ENCODE measurements around the gene IGFBP3.

IGFBP3 gene

DNA sequence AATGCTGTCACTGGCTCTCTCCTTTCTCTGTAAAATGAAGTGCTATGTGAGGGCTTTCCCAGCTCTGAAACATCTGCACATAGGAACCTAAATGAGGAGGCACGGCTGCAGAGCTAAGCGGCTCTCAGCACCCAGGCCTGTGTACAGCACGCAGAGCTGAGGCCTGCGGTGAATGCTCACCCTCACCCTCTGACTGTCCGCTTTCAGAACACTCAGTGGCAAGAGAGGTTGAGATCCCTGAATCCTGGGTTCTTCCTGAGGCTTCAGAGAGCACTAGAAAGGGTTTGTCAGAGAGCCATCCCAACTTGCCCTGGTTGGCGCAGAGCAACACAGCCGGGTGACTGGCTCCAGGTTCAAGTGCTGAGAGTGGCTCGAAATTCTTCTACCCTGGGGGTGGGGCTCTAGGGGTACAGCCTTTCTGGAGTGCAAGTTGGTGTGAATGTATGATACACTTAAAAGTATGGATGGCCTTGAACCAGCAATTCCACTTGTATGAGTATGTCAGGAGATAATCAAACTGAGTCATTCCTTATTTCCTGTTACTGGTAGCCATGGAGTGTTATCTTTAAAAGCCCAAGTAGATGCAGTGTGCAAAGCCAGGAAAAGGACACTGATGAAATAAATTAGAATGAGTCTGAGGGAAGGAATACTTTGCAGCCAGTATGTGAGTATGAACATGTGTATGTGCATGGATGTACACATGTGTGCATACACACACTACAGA is 46.5 kb downstream of the IGFBP3 start:
- H3K4me3 ChIP-seq (ENCODE audit: low read depth in 1 of 2, low read length in 1 of 2), result no peak overlapping the region
- TF ChIP-seq, protein P1, sequence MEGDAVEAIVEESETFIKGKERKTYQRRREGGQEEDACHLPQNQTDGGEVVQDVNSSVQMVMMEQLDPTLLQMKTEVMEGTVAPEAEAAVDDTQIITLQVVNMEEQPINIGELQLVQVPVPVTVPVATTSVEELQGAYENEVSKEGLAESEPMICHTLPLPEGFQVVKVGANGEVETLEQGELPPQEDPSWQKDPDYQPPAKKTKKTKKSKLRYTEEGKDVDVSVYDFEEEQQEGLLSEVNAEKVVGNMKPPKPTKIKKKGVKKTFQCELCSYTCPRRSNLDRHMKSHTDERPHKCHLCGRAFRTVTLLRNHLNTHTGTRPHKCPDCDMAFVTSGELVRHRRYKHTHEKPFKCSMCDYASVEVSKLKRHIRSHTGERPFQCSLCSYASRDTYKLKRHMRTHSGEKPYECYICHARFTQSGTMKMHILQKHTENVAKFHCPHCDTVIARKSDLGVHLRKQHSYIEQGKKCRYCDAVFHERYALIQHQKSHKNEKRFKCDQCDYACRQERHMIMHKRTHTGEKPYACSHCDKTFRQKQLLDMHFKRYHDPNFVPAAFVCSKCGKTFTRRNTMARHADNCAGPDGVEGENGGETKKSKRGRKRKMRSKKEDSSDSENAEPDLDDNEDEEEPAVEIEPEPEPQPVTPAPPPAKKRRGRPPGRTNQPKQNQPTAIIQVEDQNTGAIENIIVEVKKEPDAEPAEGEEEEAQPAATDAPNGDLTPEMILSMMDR (IDR thresholded peaks at IDR 0.05), result no peak
- H3K9me3 ChIP-seq, result no peaks in the 10 kb centered on the region
- no peaks in the 10 kb centered on the region for H3K27me3 ChIP-seq
- H3K4me1 ChIP-seq (ENCODE audit: control insufficient read depth in 1 of 2, insufficient read depth in 1 of 2, low read depth in 1 of 2, low read length in 1 of 2), result no peaks in the 10 kb centered on the region
- H3K27ac ChIP-seq, result no peak overlapping the region
- no peaks in the 10 kb centered on the region for H3K36me3 ChIP-seq

DNA sequence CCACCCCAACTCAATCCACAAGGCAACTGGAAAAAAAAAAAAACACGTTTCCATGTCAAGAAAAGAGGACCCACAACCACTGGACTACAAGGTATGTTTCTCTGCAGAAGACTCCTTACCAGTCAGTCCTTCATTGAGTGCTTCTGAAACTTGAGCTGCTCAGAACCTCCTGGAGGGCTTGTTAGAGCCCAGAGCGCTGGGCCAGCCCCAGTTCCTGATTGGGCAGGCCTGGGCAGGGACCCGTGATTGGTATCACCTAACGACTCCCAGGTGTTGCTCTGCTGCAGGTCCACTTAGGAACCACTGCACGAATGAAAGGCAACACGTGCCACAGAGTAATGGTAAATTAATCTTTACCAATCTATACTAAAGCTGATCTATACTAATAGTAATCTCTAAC is 47.7 kb downstream of the IGFBP3 start:
- no peak overlapping the region for H3K27ac ChIP-seq
- H3K4me1 ChIP-seq (ENCODE audit: control insufficient read depth in 1 of 2, insufficient read depth in 1 of 2, low read depth in 1 of 2, low read length in 1 of 2), result no peaks in the 10 kb centered on the region
- H3K27me3 ChIP-seq, result no peaks in the 10 kb centered on the region
- no peaks in the 10 kb centered on the region for H3K36me3 ChIP-seq
- TF ChIP-seq, protein P1 (IDR thresholded peaks at IDR 0.05), result no peak
- no peak overlapping the region for H3K4me3 ChIP-seq (ENCODE audit: low read depth in 1 of 2, low read length in 1 of 2)
- no peaks in the 10 kb centered on the region for H3K9me3 ChIP-seq

DNA sequence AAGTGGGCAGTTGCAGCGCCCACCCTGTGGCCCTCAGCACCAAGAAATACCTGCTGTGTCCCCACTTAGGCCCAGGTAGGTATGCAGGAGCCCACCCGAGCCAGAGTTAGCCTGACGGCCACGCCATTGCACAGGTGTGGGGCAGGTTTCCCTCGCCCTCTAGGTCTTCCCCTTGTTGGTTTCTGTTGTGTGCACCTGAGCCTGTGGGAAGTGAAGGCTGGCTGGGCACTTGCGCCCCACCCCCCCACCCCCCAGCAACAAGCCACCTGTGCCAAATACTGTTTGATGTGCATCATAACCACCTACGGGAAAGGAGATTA is 48.1 kb downstream of the IGFBP3 start, which contains the start of gene CCDC201:
TSS of gene CCDC201 (minus strand) at position 48 of the 320 bp plus-strand sequence. CDS start 75 bp downstream, outside the sequence.
- Histone ChIP-seq H3K36me3 (no peaks in the 10 kb centered on the region), H3K9me3 (no peaks in the 10 kb centered on the region), H3K27me3 (no peaks in the 10 kb centered on the region), H3K4me3 (ENCODE audit: low read depth in 1 of 2, low read length in 1 of 2) (no peak within 1 kb of the TSS), H3K27ac (no peak within 1 kb of the TSS), H3K4me1 (ENCODE audit: control insufficient read depth in 1 of 2, insufficient read depth in 1 of 2, low read depth in 1 of 2, low read length in 1 of 2) (no peaks in the 10 kb centered on the region)
- TF ChIP-seq, protein P1 (IDR thresholded peaks at IDR 0.05), result no peak

DNA sequence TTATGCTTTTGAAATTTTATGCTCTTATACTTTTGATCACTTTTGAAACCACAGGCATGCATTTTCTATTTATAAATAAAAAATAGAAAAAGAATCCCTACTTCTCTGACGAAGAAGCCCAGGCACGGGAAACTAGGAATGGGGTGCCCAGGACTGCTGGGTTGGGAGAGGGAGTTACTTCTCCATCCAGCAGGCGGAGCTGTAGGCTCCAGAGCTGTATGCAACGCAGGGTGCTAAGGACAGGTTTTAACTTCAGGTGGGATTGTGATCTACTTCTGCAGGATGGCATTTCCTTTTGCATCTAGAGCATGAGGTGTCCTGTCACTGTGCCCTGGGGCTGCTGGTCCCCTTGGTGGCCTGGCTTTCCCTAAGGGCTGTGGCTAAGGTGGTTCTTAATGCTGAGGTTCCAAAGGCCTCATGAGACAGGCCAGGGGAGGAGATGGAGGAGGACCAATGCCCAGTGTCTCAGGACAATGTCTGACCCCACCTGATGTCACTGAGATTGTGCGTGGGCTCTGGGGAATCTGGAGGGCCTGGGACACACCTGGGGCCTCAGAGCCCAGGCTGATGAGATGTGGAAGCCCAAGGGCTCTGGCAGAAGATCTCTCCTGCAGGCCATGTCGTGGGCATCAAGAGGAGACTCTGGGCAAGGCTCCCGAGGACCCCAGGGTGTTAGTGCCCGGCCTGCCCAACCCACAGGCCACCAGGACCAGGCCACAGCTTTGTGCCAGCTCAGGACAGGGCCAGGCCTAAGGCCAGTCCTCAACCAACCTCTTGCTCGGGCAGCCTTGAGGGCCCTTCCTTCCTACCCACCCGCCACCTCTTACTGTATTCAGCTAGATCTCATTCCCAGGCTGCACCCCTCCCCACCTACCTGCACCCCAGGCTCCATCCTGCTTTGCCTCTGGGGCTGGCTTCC is 48.7 kb downstream of the IGFBP3 start:
- Histone ChIP-seq H3K4me1 (ENCODE audit: control insufficient read depth in 1 of 2, insufficient read depth in 1 of 2, low read depth in 1 of 2, low read length in 1 of 2) (no peaks in the 10 kb centered on the region), H3K27ac (no peak overlapping the region), H3K36me3 (no peaks in the 10 kb centered on the region), H3K9me3 (no peaks in the 10 kb centered on the region), H3K27me3 (no peaks in the 10 kb centered on the region), H3K4me3 (ENCODE audit: low read depth in 1 of 2, low read length in 1 of 2) (no peak overlapping the region)
- TF ChIP-seq, protein P1 (IDR thresholded peaks at IDR 0.05), result no peak

DNA sequence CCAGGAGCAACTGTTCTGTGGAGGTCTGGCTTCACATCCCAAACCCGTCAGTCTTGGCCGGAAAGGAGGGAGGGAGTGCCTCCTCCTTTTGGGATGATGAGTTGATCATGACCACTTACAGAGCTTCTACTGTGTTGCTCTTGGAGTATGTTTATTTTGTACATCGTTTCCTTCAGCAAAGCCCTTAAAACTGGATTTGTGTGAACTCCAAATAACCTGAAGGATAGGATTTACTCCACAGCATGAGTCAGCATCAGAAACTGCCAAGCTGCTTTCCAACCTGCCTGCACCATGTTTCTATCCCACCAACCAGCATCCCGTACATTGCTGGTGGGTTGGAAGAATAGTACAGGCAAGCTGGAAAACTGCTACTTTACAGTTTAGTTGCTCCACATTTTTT is 51.6 kb downstream of the IGFBP3 start:
- no peaks in the 10 kb centered on the region for H3K27me3 ChIP-seq
- H3K27ac ChIP-seq, result no peak overlapping the region
- H3K4me1 ChIP-seq (ENCODE audit: control insufficient read depth in 1 of 2, insufficient read depth in 1 of 2, low read depth in 1 of 2, low read length in 1 of 2), result no peaks in the 10 kb centered on the region
- H3K9me3 ChIP-seq, result no peaks in the 10 kb centered on the region
- H3K4me3 ChIP-seq (ENCODE audit: low read depth in 1 of 2, low read length in 1 of 2), result no peak overlapping the region
- H3K36me3 ChIP-seq, result no peaks in the 10 kb centered on the region
- TF ChIP-seq, protein P1 (IDR thresholded peaks at IDR 0.05), result no peak
